ENCODE measurements around the gene MKRN3.

MKRN3 gene

DNA sequence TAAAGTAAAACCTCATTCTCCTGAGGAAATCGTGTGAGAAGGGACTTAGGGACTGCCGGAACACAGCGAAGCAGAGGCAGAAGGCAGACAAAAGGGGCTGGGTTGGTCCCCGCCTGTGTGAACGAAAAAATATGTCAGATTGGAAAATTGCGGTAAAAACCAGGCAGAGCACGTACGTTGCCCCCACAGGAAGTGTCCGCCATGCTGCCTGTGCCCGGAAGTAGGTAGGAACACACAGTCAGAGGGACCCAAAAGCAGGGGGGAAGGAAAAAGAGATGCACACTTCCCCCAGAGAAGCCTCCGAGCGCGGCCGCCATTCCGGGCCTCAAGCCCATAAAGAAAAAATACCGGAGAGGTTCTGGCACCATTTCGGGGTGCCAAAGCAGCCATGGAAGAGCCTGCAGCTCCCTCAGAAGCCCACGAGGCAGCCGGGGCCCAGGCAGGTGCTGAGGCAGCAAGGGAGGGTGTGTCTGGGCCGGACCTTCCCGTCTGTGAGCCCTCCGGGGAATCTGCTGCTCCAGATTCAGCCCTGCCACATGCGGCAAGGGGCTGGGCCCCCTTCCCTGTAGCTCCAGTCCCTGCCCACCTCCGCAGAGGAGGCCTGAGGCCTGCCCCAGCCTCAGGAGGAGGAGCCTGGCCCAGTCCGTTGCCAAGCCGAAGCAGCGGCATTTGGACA is at the start of gene MKRN3:
TSS of gene MKRN3 (plus strand) at position 280 of the 676 bp plus-strand sequence. CDS start at position 389, 109 bp downstream.
- peak; percentile 29 for DNase-seq

DNA sequence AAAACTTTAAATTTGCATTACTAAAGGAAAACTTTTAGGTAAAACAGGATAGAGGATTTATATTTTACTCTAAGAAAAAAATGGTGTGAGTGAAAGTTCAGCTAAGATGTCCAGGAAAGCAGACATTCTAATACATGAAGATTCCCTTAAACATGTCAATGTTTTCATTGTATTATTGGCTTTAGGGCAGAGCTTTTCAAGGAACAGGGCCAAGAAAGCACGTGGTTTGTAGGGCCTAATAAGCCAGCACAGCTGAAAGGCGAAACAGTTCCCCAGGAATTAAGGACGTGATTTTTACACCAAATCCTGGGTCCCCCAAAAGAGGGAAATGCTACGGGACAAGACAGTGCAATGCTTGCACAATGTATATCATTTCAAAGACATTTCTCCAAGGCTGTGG is 48.6 kb upstream of the MKRN3 start:
- DNase-seq, result no peak

DNA sequence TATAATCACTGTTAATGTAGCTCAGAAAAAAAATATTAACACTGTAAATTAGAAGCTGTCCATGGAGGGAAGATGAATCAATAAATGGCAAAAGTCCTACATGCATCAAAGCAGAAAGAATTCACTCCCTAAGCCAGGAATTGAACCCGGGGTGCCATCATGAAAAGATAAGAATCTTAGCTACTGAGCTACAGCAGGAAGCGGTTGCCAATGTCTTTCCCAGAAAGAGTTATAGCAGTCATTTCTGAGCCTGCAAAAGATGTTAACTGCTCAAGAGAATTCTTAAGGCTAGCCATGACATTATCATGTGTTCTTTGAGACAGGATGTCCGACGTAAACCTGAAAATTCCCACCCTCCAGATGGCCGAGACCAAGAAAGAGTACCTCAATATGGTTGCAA is 47.4 kb upstream of the MKRN3 start:
- DNase-seq, result no peak

DNA sequence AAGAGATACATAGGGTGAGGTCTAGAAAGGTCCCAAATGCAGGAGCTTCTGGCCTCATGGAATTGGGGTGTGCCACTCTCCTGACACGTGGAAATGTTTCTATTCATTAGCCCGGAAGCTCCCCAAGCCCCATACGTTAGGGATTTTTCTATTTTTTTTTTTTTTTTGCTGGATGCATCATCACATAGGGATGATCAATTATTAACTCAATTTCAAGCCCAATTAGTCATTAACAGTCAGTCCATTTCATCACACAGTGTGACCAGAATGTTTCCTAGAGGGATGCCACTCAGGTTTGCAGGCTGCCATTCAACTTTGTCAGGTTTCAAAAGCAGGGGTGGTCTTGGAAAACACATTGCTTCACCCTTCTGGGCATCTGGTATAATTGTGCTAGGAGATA is 40.7 kb upstream of the MKRN3 start:
- no peak for DNase-seq

DNA sequence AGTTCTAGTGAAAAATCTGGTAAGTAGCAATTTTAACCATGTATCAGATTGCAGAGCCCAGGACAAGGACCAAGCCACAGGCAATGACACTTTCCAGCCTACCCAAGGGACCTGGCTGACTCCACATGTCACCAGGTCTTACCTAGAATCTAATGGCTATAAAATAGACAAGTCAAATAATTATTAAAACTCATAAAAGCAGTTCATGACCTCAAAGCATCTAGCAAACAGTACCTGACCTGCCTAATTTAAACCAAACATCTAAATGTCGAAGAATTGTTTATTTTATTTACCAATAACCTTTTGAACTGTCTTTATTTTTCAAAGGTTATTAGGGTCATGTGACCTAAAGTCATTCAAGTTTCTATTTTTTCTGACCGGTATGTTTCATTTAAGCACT is 35.6 kb upstream of the MKRN3 start:
- no peak for DNase-seq

DNA sequence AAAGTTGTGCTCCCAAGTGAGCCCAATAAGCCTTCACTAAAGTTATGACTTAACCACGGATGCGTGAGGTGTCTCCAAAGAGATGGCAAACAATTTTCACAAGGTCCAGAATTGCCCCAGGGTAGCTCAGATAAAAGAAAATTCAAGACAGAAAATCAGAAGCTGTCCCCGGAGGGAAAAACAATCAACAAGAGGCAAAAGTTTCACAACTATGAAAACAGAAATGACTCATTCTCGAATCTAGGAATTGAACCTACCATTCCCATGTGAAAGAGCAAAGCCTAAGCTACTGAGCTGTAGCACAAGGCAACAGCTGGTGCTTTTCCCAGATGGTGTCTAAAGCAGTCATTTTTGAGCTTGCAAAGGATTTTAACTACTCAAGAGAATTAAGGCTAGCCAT is 33.5 kb upstream of the MKRN3 start:
- DNase-seq, result no peak

DNA sequence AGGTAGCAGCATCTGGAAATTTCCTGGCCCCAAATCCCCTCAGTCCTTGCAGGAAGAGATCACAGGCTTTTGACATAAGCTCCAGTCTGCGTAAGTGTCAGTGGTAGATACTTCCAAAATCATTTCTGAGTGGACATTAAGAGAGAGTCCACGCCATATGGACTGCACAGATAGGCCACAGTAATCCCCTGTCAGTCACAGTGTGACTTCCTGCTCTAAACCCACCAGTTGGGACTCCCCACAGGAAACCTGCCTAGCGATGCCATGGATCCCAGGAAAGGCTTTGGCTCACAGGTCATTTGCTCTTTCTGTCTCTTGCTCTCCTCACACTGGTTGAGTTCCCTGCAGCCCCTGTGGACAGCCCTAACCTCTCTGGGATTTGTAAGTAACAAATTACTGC is 28.8 kb upstream of the MKRN3 start:
- no peak for DNase-seq

DNA sequence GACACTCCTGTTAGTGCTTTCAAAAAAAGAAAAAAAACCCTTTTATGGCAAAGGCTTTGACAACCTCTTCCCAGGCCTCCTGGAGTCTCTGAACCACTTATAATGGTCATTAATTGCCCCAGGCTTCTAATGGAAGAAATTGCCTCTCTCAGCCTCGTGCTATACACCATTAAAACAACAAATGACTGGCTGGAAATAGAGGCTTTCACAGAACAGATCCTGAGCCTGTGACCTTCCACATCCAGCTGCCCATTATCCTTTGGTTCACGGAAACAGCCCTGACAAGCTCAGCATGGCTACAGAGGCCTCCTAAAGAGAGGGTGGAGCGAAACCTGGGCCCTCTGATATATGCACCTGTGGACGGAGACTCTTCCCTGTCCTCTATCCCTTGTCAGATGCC is 26.8 kb upstream of the MKRN3 start:
- DNase-seq, result no peak

DNA sequence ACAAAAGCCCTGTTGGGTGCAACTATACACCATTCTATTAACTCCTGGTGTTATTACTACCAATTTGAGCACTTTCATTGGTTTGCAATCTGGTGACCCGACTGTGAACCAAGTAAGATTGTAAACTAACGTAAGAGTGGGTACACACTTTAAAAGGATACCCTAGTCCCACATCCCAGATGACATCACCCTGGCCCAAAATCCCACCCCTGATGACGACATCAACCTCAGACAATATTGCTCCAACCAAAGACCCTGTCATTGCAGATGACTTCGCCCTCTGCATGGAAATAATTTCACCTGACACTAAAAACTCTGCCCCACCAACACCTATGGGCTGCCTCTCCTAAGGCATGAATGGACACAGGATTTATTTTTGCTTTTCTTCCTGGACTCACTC is 25.6 kb upstream of the MKRN3 start:
- no peak for DNase-seq

DNA sequence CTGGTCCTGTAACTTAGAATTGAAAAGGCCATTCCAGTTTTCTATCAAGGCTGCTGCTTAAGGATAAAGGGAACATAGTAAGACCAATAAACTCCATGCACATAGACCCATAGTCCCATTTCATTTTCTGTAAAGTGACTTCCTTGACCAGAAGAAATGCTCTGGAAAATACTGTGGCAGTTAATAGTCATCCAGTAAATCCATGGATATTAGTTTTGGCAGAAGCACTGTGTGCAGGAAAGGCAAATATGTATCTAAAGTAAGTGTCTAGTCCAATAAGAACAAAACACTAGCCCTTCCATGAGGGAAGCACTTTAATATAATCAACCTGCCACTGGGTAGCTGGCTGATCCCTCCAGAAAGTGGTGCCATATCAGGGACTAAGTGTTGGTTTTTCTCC is 19.3 kb upstream of the MKRN3 start:
- DNase-seq, result no peak

DNA sequence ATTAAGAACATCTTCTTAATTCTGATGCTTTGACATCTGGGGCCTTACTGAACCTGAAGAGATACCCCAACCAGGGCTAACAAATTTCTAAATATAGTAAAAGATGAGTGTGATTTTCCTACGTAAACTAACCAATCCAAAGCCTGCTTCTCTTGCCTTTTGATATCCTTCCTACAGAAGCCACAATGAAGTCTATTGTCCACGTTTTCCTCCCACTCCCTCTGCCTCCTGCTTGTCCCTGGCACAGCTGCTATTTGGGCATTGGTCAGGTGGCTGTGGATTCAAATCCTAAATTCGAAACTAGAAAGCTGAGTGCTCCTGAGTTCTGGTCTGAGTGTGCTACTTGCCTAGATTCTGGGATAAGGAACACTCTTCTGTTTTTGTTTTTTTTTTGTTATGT is 17.4 kb upstream of the MKRN3 start:
- DNase-seq, result no peak

DNA sequence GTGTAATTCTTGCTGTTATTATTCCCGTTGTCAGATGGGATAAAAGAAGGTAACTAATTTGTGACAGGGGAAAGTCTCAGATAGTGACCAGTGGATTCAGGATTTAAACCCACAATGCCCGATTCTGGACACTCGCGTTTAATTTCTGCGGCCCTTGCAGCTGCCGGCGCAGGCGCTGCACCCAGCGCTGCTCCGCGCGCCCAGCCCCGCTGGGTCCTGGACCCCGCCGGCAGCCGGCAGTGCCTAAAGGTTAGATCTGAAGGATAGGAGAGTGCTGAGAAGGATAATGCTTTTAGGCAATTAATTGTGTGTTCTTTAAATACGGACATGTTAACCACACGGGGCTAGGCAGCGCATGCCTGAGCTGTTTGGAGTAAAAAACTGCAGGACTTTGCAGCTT is 3.6 kb upstream of the MKRN3 start:
- DNase-seq, result no peak

DNA sequence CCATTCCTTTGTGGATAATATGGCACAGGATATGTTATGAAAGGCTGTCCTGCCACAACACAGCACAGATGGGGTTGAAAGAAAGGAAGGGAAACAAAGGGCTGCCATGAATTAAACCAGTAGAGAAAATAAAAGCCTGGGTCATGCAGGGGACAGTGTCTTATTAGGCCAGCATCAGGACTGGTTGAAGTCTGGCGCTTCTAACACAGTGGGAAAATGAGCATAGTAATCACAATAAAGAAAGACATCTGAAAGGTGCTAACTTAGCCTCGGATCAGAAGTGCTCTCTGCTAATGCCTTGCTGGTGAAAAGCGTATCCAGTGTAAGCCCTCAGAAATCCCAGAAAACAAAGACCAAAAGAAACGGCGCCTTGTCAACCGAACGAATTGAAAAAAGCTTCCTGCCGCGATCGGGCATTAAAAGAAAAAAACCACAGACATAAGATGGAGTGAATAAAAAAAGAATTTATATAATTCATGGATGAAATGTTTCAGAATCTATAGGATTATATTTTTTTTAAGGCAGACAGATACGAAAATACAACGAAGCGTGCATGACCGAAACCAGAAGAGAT is 566 bp upstream of the MKRN3 start:
- no peak for DNase-seq

DNA sequence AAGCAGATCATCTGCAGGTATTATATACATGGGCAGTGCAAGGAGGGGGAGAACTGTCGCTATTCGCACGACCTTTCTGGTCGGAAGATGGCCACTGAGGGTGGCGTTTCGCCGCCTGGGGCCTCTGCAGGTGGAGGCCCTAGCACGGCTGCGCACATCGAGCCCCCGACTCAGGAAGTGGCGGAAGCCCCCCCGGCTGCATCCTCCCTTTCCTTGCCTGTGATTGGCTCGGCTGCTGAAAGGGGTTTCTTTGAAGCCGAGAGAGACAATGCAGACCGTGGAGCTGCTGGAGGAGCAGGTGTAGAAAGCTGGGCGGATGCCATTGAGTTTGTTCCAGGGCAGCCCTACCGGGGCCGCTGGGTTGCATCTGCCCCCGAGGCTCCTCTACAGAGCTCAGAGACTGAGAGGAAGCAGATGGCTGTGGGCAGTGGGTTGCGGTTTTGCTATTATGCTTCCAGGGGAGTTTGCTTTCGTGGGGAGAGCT is 639 bp downstream of the MKRN3 start:
- DNase-seq, result peak; percentile 5

DNA sequence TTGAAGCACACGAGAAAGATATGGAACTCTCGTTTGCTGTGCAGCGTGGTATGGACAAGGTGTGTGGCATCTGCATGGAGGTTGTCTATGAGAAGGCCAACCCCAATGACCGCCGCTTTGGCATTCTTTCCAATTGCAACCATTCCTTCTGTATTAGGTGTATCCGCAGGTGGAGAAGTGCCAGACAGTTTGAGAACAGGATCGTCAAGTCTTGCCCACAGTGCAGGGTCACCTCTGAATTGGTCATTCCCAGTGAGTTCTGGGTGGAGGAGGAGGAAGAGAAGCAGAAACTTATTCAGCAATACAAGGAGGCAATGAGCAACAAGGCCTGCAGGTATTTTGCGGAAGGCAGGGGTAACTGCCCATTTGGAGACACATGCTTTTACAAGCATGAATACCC is 1.2 kb downstream of the MKRN3 start:
- no peak for DNase-seq

DNA sequence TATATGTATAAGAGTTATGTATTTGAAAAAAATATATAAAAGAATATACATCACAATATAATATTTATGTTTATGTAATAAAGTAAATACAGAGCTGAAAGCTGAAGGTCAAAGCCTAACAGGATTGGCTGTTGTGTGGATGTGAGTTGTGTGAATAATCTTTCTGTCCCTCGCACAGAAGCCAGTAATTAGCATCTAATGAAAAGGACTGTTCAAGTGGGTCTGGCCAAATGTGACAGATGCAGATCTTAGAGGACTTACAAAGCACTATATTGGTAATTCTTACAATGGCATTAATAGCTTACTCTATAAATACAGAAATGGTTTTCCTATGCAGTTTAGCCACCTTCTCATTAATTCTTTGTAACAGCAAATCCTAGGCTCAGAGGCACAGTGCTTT is 2.4 kb downstream of the MKRN3 start:
- DNase-seq, result no peak

DNA sequence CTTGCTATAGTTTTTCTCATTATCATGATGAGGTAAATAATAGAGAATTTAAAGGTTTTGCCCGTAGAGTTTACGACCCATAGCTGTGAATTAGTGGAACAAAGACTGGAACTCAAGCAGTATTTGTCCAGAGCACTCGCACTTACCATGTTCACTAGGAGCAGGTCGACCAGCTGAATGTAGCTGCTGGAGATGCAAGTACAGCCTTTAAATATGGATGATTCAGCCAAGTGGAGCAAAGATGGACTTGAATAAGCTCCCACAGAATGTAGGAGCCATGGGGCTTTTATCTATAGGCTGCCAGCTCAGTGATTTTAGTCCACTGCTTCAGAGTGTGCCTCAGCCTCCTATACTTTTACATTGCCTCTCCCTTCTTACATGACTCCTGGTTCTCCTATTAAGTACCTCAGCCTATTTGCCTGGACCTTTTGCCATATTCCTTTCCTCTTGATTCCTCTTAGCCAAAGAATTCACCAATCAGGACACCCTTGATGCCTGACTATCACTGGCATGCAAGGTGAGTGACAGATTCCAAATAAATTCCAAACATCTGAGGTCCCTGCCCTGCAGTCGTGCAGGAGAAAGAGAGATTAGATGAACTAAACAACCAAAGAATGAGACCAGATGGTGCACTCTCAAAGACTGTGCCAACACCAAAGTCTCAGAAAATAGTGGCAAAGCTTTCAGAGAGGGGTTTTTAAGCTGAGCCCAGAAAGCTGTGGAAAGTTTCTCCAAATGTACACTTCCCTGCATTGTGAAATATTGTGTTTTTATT is 3.9 kb downstream of the MKRN3 start:
- no peak for DNase-seq

DNA sequence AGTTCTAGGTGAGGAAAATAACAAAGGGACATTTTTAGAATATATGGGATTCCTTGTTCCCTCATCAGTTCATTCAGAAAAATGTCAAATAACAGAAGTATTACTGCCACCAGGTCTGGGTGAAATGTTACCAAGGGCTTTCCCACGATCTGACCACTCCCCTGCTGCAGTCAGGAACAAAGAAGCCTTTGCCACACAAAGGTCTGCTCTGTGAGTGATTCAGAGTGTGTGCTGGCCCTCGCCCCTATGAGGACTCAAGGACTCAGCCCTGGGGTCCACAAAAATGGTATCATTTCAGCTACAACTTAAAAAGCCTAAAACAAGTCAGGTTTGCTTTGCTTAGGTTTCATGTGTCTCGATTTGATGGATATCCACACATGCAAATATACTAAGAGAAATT is 5.0 kb downstream of the MKRN3 start:
- no peak for DNase-seq

DNA sequence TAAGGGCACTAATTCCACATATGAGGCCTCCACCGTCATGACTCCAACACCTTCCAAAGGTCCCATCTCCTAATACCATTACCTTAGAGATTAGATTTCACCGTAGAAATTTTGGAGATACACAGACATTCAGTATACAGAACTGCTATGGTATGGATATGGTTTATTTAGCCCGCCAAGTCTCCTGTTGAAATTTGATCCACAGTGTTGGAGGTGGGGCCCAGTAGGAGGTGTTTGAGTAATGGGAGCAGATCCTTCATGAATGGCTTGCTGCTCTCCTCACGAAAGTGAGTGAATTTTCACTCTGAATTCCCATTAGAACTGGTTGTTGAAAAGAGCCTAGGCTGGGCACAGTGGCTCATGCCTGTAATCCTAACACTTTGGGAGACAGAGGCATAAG is 7.4 kb downstream of the MKRN3 start:
- DNase-seq, result no peak

DNA sequence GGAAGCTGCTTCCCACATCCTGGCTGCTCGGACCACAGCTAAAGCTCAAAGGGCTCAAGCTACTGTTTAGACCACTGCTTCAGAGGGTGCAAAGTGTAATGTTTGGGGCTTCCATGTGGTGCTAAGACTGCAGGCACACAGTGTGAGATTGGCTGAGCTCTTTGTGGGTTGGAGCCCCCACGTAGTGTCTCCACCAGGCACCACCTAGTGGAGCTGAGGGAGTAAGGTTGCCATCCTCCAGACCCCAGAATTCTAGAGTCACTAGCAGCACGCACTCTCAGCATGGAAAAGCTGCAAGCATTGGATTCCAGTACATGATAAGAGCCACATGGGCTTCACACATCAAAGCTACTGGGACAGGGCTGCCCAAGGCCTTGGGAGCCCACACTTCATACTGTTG is 9.3 kb downstream of the MKRN3 start:
- no peak for DNase-seq

DNA sequence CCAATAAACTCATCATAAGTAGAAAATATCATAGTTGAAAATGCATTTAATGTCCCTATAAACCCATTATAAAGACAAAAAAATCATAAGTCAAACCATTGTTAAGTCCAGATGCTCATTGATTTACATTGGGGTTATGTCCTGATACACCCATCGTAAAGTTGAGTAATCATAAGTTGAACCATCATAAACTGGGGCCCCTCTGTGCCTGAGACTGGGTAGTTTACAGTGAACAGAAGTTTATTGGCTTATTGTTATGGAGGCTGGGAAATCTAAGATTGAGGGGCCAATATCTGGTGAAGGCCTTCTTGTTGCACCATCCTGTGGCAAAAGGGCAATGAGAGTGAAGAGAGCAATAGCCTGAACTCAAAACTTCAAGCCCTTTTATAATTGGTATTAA is 10.6 kb downstream of the MKRN3 start:
- DNase-seq, result no peak

DNA sequence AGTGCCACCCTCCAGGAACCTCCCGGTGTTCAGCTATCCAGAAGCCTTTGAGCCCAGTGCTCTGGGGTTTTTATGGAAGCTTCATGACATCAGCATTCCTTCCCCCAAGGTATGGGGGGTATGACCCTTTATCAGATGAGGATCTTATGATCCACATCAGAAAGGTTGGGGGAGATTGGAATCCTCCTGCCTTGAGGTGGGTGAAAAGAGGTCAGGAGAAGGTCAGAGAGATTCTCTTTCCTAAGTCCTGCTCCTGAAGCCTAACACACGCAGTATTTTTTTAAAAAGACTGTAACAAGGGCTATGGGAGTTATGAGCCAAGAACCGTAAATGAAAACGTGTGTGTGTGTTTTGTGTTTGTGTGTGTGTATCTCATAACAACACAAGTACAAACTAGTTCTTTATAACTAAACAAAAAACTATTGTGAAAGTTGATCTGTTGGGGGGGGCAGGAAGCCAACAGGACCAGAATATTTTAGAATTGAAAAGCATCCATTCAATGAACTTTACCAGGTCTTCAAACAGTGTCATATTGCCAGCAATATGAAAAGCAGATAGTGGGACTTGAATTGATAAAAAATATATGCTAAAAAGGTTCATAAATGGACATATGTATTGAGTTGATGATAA is 13.2 kb downstream of the MKRN3 start:
- DNase-seq, result no peak

DNA sequence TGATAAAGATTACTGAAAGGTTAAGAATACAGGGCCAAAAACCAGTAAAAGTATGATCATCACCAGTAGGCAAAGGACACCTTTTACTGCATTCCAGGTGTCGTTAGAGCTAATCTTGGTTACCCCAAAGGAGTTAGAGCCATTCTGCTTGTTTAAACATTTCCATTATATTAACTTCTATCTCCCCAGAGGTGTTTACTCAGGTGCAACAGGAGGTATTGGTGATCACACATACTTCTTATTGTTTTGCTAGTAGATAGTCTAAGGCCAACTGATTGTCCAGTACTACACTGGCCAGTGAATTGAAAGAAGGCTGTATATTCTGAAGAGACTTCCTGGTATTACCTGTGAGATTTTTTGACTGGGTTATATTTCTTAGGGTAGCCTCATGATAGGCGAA is 22.8 kb downstream of the MKRN3 start:
- no peak for DNase-seq

DNA sequence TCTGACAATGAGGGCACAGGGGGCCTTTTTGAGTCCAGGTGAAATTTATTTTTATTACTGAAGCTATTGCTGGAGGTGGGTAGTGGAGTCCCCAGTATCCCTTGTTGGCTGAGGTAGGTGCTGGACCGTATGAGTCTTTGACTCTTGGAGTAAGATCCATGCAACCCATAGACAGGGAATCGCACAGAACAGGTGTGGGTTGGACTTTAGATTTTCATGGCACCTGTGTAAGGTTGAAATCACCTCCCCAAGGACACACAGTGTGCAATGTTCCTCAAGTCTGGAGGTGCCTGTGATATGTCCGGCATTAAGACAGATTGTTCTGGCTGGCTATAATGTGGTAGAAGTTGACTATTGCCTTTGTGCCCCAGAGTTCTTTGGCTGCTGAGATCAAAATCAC is 23.5 kb downstream of the MKRN3 start:
- no peak for DNase-seq

Data from activated CD4-positive, alpha-beta T cell treated with anti-CD3 and anti-CD28 coated beads, Interleukin-2, Interleukin-6, amounts not matched to agents 100 ng/mL and 50 ng/mL, durations not matched to agents 16 hours and 8 hours (primary cell).